Natural killer cell (primary cell): ENCODE results near the gene VDAC2. TPM values are rescaled to one million over a fixed set of nuclear protein-coding genes. Genes with fewer than 3 reads are reported as not detected.
A peak's percentile ranks its signal among the peaks of the same experiment; 100 is the strongest.

Source experiments
- ATAC-seq, 3 donors: fragments of 150-1000 bp in 2 of 3; fragments of 200-7000 bp in 1 of 3; cut with Tn5 transposase; 1 replicate in 1 of 3; 2 replicates in 2 of 3; pipeline ENCODE4 v1.10.0; 2021; ENCODE audit warnings: mild to moderate bottlenecking in 2 of 3, moderate library complexity in 2 of 3
- DNase-seq, 2 donors: peaks; one replicate each; pipeline versions ENCODE4 v3.0.0 to v3.0.0-alpha.2; 2013 to 2021; ENCODE audit warnings: mixed read lengths in 1 of 2
- H3K27ac ChIP-seq: one replicate; pipeline ENCODE4 v1.5.1; 2013; ENCODE audit warnings: mild to moderate bottlenecking, low read length
- H3K27me3 ChIP-seq: one replicate; pipeline ENCODE4 v1.6.1; 2013; ENCODE audit warnings: low read length; ENCODE audit not compliant: control insufficient read depth, insufficient read depth
- H3K36me3 ChIP-seq: one replicate; pipeline ENCODE4 v1.6.1; 2013; ENCODE audit warnings: low read length; ENCODE audit not compliant: control insufficient read depth, insufficient read depth
- H3K4me1 ChIP-seq: one replicate; pipeline ENCODE4 v1.6.1; 2013; ENCODE audit warnings: low read length; ENCODE audit not compliant: control insufficient read depth, insufficient read depth
- H3K4me3 ChIP-seq: one replicate; pipeline ENCODE4 v1.5.1; 2013; ENCODE audit warnings: low read length
- H3K9me3 ChIP-seq: one replicate; pipeline ENCODE4 v1.6.1; 2013; ENCODE audit warnings: low read length; ENCODE audit not compliant: control insufficient read depth, insufficient read depth
- H3K27ac Mint-ChIP-seq, 2 donors: one replicate each; pipeline ENCODE4 v1.8.0; 2022; ENCODE audit warnings: mild to moderate bottlenecking in 2 of 2, mixed read lengths in 2 of 2, moderate library complexity in 1 of 2
- H3K27me3 Mint-ChIP-seq, 2 donors: one replicate each; pipeline ENCODE4 v1.8.0; 2022; ENCODE audit warnings: low read depth in 2 of 2, mixed read lengths in 2 of 2
- H3K36me3 Mint-ChIP-seq: one replicate; pipeline ENCODE4 v1.8.0; 2022; ENCODE audit warnings: mixed read lengths
- H3K4me1 Mint-ChIP-seq, 2 donors: one replicate each; pipeline ENCODE4 v1.8.0; 2022; ENCODE audit warnings: mixed read lengths in 2 of 2
- H3K4me3 Mint-ChIP-seq: one replicate; pipeline ENCODE4 v1.8.0; 2022; ENCODE audit warnings: mild to moderate bottlenecking, moderate library complexity, mixed read lengths
- H3K9me3 Mint-ChIP-seq, 2 donors: one replicate each; pipeline ENCODE4 v1.8.0; 2022; ENCODE audit warnings: mixed read lengths in 2 of 2
- CTCF ChIP-seq: fragments of 200-600 bp; IDR thresholded peaks from one replicate; pipeline ENCODE4 v1.8.0; 2022; ENCODE audit warnings: antibody characterized with exemption
- WGBS: methylation state at CpG from one replicate; pipeline ENCODE4 v1.1.7; 2013; ENCODE audit warnings: missing lambda C conversion rate; ENCODE audit not compliant: insufficient coverage; 5-methylcytosine and 5-hydroxymethylcytosine counted together
- intact Hi-C: fragments of 100-400 bp; cut with micrococcal nuclease; formaldehyde crosslinking; loops from one replicate; pipeline ENCODE4 v1.14.2; 2022
- total RNA-seq, 4 donors: library from RNA; stranded (reverse); fragments of 120-200 nt in 1 of 4; gene quantifications; one replicate each; pipeline versions ENCODE4 v1.2.3 to v1.2.4, GENCODE V29; 2013 to 2022

The VDAC2 gene
- total RNA-seq, 3 donors from 2014 or later (not counting 1 experiment from before 2014, with no cell fraction given), result 110 to 124 (median 117) TPM

GRCh38 chr10:75226656-75227055 lies 16.1 kb downstream of the VDAC2 start:
- no peak overlapping the region for H3K27ac ChIP-seq
- peaks cover 6% of the 10 kb centered on the region for H3K36me3 Mint-ChIP-seq

GRCh38 chr10:75228278-75228677 lies 17.7 kb downstream of the VDAC2 start:
- Mint-ChIP-seq H3K36me3 (peaks cover 6% of the 10 kb centered on the region), H3K27ac (peak overlapping the region; percentile 86 to 94), H3K4me1 (peaks cover 40% of the 10 kb centered on the region in 2 donors), H3K9me3 (no peaks in the 10 kb centered on the region), H3K4me3 (no peak overlapping the region), H3K27me3 (no peaks in the 10 kb centered on the region)
- no peaks in the 10 kb centered on the region for H3K27me3 ChIP-seq
- H3K36me3 ChIP-seq, result peaks cover 67% of the 10 kb centered on the region
- ATAC-seq, result no peak
- H3K4me1 ChIP-seq, result no peaks in the 10 kb centered on the region
- WGBS, result 91% methylated on average over 3 of the region's 3 CpGs
- no peak for DNase-seq
- H3K27ac ChIP-seq, result no peak overlapping the region
- H3K4me3 ChIP-seq, result no peak overlapping the region
- no peaks in the 10 kb centered on the region for H3K9me3 ChIP-seq
- intact Hi-C loops, result no loop called here
- TF ChIP-seq CTCF, result no peak

More at GRCh38 chr10:75226656-75227055, 16.1 kb downstream of the VDAC2 start:
- Mint-ChIP-seq H3K4me1 (peaks cover 40% of the 10 kb centered on the region in 2 donors), H3K4me3 (no peak overlapping the region), H3K27ac (peak overlapping the region; percentile 57 to 81), H3K9me3 (no peaks in the 10 kb centered on the region), H3K27me3 (no peaks in the 10 kb centered on the region)
- Histone ChIP-seq H3K4me1 (no peaks in the 10 kb centered on the region), H3K9me3 (no peaks in the 10 kb centered on the region), H3K27me3 (no peaks in the 10 kb centered on the region), H3K4me3 (no peak overlapping the region), H3K36me3 (peaks cover 75% of the 10 kb centered on the region)
- DNase-seq (no peak), ATAC-seq (no peak)
- intact Hi-C loops, result no loop called here
- 88% methylated on average over 5 of the region's 5 CpGs for WGBS
- no peak for TF ChIP-seq CTCF

- Histone ChIP-seq H3K27ac (no peak overlapping the region), H3K27me3 (no peaks in the 10 kb centered on the region), H3K36me3 (peaks cover 61% of the 10 kb centered on the region), H3K9me3 (no peaks in the 10 kb centered on the region), H3K4me3 (no peak overlapping the region), H3K4me1 (peaks cover 5% of the 10 kb centered on the region)
- peak overlapping the region; percentile 86 to 94 for H3K27ac Mint-ChIP-seq
- 90% methylated on average over 4 of the region's 4 CpGs for WGBS
- DNase-seq (no peak), ATAC-seq (no peak)
- H3K36me3 Mint-ChIP-seq, result peaks cover 6% of the 10 kb centered on the region
- no peaks in the 10 kb centered on the region for H3K9me3 Mint-ChIP-seq
- intact Hi-C loops, result no loop called here
- peaks cover 38 to 42% of the 10 kb centered on the region in 2 donors for H3K4me1 Mint-ChIP-seq
- no peaks in the 10 kb centered on the region for H3K27me3 Mint-ChIP-seq
- no peak for TF ChIP-seq CTCF
- no peak overlapping the region for H3K4me3 Mint-ChIP-seq
Measured at GRCh38 chr10:75228834-75229233, 18.2 kb downstream of the VDAC2 start.

GRCh38 chr10:75229971-75230370 lies 19.4 kb downstream of the VDAC2 start:
- DNase-seq, result no peak
- Histone ChIP-seq H3K36me3 (peaks cover 52% of the 10 kb centered on the region), H3K27ac (peak overlapping the region; percentile 4), H3K27me3 (no peaks in the 10 kb centered on the region), H3K4me3 (no peak overlapping the region), H3K4me1 (peaks cover 11% of the 10 kb centered on the region), H3K9me3 (no peaks in the 10 kb centered on the region)
- peaks cover 26 to 30% of the 10 kb centered on the region in 2 donors for H3K4me1 Mint-ChIP-seq
- H3K4me3 Mint-ChIP-seq, result peak overlapping the region; percentile 13
- no peak for ATAC-seq
- 100% methylated on average over 2 of the region's 3 CpGs for WGBS
- intact Hi-C loops, result loop anchor here (1.0 kb wide), 2 partner anchors 19 to 42 kb away; no protein-coding TSS in a partner anchor
- H3K36me3 Mint-ChIP-seq, result peaks cover 6% of the 10 kb centered on the region
- H3K27me3 Mint-ChIP-seq, result no peaks in the 10 kb centered on the region
- no peak for TF ChIP-seq CTCF
- peak overlapping the region; percentile 86 to 94 for H3K27ac Mint-ChIP-seq
- no peaks in the 10 kb centered on the region for H3K9me3 Mint-ChIP-seq
